ENCODE measurements around the gene NAXD. TPM values are rescaled to one million over a fixed set of nuclear protein-coding genes. Genes with fewer than 3 reads are reported as not detected.

The NAXD gene
- total RNA-seq, 1 experiment from 2014 or later: 18.7 TPM

GRCh38 chr13:110570886-110571285 is 44.5 kb upstream of the NAXD start:
- Histone ChIP-seq H3K27me3 (ENCODE audit: low read length) (no peaks in the 10 kb centered on the region), H3K4me3 (ENCODE audit: low read length) (no peak overlapping the region), H3K9ac (ENCODE audit: low read length) (no peak overlapping the region), H3K27ac (ENCODE audit: low read length) (no peak overlapping the region), H3K9me3 (ENCODE audit: low read length) (no peaks in the 10 kb centered on the region), H3K4me2 (ENCODE audit: low read length) (no peak overlapping the region), H3K79me2 (ENCODE audit: low read length) (no peaks in the 10 kb centered on the region), H3K36me3 (ENCODE audit: low read depth, low read length) (no peaks in the 10 kb centered on the region), H4K20me1 (ENCODE audit: low read length) (no peaks in the 10 kb centered on the region), H3K9me2 (replicated peaks; ENCODE audit: low read length) (no peaks in the 10 kb centered on the region), H3K4me1 (ENCODE audit: insufficient read depth, low read length) (no peaks in the 10 kb centered on the region), H3F3A (ENCODE audit: low read length, unreplicated experiment) (no peaks in the 10 kb centered on the region), H2AFZ (ENCODE audit: low read length) (no peak overlapping the region)
- ATAC-seq: no peak
- CTCF ChIA-PET: no interaction called here
- DNase-seq: no peak
- BruUV-seq (replicated peaks): no TSS peak
- intact Hi-C loops (cut with micrococcal nuclease): no loop called here
- POLR2A ChIA-PET (ENCODE audit: unreplicated experiment): no interaction called here
- TF ChIP-seq EZH2 (IDR thresholded peaks at IDR 0.05; ENCODE audit: low read length, unreplicated experiment) (no peak), EZH2phosphoT487 (IDR thresholded peaks at IDR 0.05; ENCODE audit: borderline replicate concordance, low read length) (no peak)
- TF ChIP-seq, protein P1, sequence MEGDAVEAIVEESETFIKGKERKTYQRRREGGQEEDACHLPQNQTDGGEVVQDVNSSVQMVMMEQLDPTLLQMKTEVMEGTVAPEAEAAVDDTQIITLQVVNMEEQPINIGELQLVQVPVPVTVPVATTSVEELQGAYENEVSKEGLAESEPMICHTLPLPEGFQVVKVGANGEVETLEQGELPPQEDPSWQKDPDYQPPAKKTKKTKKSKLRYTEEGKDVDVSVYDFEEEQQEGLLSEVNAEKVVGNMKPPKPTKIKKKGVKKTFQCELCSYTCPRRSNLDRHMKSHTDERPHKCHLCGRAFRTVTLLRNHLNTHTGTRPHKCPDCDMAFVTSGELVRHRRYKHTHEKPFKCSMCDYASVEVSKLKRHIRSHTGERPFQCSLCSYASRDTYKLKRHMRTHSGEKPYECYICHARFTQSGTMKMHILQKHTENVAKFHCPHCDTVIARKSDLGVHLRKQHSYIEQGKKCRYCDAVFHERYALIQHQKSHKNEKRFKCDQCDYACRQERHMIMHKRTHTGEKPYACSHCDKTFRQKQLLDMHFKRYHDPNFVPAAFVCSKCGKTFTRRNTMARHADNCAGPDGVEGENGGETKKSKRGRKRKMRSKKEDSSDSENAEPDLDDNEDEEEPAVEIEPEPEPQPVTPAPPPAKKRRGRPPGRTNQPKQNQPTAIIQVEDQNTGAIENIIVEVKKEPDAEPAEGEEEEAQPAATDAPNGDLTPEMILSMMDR (conservative IDR thresholded peaks at IDR 0.05; ENCODE audit: low read depth, low read length): no peak

DNA sequence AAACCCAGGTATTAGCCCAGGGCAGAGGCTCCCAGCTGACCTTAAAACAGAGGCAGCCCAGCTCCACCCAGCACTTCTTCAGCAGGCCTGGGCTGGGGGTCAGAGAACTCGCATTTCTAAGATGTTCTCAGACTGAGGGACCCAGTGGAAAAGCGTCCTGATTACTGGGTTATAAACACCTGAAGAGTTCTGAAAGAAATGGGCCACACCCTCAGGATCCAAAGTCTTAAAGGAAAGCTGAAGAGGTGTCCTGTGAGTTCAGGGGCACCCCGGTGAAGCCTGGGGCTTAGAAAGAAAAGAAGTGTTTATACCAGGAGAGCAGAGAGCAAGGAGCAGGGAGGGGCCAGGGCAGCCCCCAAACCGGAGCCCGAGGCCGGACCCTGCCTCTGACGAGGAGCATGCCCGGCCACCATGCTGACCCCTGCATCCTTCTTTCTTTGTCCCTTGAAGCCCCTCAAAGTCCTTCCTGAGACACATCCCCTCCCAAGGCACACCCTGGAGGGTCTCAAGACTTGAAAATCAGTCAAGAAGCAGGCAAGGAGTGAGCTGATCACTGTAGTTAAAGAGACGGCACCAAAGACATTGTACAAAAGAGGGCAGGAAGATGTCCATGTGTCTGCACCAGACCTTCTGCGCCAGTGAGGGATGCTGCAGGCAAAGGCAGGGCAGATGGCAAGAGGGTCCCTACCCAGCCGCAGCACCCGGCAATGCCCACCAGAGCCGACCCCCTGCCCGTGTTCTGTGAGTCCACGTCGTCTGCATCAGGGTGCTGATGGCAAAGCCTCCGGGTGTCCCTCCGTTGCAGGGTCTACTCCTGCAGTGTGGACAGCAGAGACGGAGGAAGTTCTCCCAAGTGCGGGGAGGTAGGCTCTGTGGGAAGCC is 43.2 kb upstream of the NAXD start:
- no peak overlapping the region for H3K4me3 ChIP-seq (ENCODE audit: low read length)
- ATAC-seq (no peak), DNase-seq (no peak)
- POLR2A ChIA-PET (ENCODE audit: unreplicated experiment): no interaction called here
- no peaks in the 10 kb centered on the region for H3K9me2 ChIP-seq (replicated peaks; ENCODE audit: low read length)
- no peaks in the 10 kb centered on the region for H3K27me3 ChIP-seq (ENCODE audit: low read length)
- intact Hi-C loops (cut with micrococcal nuclease): no loop called here
- no peak overlapping the region for H3K9ac ChIP-seq (ENCODE audit: low read length)
- H3F3A ChIP-seq (ENCODE audit: low read length, unreplicated experiment): no peaks in the 10 kb centered on the region
- no peaks in the 10 kb centered on the region for H3K4me1 ChIP-seq (ENCODE audit: insufficient read depth, low read length)
- no peaks in the 10 kb centered on the region for H3K79me2 ChIP-seq (ENCODE audit: low read length)
- no peaks in the 10 kb centered on the region for H4K20me1 ChIP-seq (ENCODE audit: low read length)
- BruUV-seq (replicated peaks): no TSS peak
- H3K27ac ChIP-seq (ENCODE audit: low read length): no peak overlapping the region
- H3K9me3 ChIP-seq (ENCODE audit: low read length): no peaks in the 10 kb centered on the region
- no peak overlapping the region for H3K4me2 ChIP-seq (ENCODE audit: low read length)
- CTCF ChIA-PET: no interaction called here
- no peak overlapping the region for H2AFZ ChIP-seq (ENCODE audit: low read length)
- TF ChIP-seq, protein P1 (conservative IDR thresholded peaks at IDR 0.05; ENCODE audit: low read depth, low read length): no peak
- no peak for TF ChIP-seq EZH2phosphoT487 (IDR thresholded peaks at IDR 0.05; ENCODE audit: borderline replicate concordance, low read length)
- TF ChIP-seq EZH2 (IDR thresholded peaks at IDR 0.05; ENCODE audit: low read length, unreplicated experiment): no peak
- H3K36me3 ChIP-seq (ENCODE audit: low read depth, low read length): no peaks in the 10 kb centered on the region

DNA sequence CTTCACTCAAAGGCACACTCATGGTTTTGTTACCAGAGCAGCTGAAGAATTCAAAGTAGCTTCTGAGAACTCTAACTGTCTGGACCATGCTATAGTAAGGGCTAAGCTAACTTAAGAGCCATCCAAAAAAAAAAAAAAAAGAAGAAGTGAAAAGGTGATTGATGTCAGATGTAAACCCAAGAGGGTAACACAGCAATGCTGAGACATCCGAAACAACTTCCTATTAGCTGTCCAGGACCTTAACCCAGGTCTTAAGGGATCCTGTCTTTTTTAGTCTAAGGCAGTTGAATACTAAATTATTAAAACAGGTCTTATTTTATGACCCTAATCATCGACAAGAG is 42.6 kb upstream of the NAXD start:
- ChIA-PET POLR2A (ENCODE audit: unreplicated experiment) (no interaction called here), CTCF (no interaction called here)
- Histone ChIP-seq H4K20me1 (ENCODE audit: low read length) (no peaks in the 10 kb centered on the region), H3K4me3 (ENCODE audit: low read length) (no peak overlapping the region), H3K4me1 (ENCODE audit: insufficient read depth, low read length) (no peaks in the 10 kb centered on the region), H3K9me2 (replicated peaks; ENCODE audit: low read length) (no peaks in the 10 kb centered on the region), H3K36me3 (ENCODE audit: low read depth, low read length) (no peaks in the 10 kb centered on the region), H3F3A (ENCODE audit: low read length, unreplicated experiment) (no peaks in the 10 kb centered on the region), H3K79me2 (ENCODE audit: low read length) (no peaks in the 10 kb centered on the region), H3K9ac (ENCODE audit: low read length) (no peak overlapping the region), H3K4me2 (ENCODE audit: low read length) (no peak overlapping the region), H3K27me3 (ENCODE audit: low read length) (no peaks in the 10 kb centered on the region), H2AFZ (ENCODE audit: low read length) (no peak overlapping the region), H3K27ac (ENCODE audit: low read length) (no peak overlapping the region), H3K9me3 (ENCODE audit: low read length) (no peaks in the 10 kb centered on the region)
- no peak for ATAC-seq
- intact Hi-C loops (cut with micrococcal nuclease): no loop called here
- TF ChIP-seq EZH2 (IDR thresholded peaks at IDR 0.05; ENCODE audit: low read length, unreplicated experiment) (no peak), EZH2phosphoT487 (IDR thresholded peaks at IDR 0.05; ENCODE audit: borderline replicate concordance, low read length) (no peak)
- TF ChIP-seq, protein P1 (conservative IDR thresholded peaks at IDR 0.05; ENCODE audit: low read depth, low read length): no peak
- DNase-seq: no peak
- no TSS peak for BruUV-seq (replicated peaks)
